A549 treated with GW870086 at 1 μM for 4 hours (cell line): Measurements from ENCODE around the gene MBD3L4. TPM values are rescaled to one million over a fixed set of nuclear protein-coding genes. Genes with fewer than 3 reads are reported as not detected.

Source experiments
- total RNA-seq: library from RNA; stranded (reverse); fragments of 200-300 nt; extraction: Qiagen RNA extraction; gene quantifications from 5 replicates; pipeline ENCODE4 v1.2.3, GENCODE V29; 2022; ENCODE audit warnings: low read depth

Gene MBD3L4
- not detected in 5 replicates for total RNA-seq

DNA sequence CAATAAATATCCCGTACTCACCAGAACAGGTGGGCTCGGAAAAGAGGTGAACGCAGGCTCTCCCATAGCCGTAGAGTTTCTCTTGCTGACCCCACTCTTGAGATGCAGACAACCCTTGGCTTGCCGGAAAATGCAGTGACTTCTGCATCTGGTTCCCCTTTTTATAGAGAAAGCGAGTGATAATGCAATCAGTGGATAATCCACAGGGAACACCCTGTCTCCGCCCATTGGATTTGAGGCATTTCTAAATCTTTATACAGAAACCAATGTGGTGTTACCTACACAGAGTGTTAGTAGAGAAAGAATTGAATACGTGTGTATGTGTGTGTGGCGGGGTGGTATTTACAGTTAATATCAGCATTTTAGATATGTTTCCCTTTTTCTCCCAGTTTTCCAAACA lies at the start of gene MBD3L4:
MBD3L4 (minus strand) TSS at position 101 of the 400 bp plus-strand sequence; CDS start at position 66, 35 bp downstream.

DNA sequence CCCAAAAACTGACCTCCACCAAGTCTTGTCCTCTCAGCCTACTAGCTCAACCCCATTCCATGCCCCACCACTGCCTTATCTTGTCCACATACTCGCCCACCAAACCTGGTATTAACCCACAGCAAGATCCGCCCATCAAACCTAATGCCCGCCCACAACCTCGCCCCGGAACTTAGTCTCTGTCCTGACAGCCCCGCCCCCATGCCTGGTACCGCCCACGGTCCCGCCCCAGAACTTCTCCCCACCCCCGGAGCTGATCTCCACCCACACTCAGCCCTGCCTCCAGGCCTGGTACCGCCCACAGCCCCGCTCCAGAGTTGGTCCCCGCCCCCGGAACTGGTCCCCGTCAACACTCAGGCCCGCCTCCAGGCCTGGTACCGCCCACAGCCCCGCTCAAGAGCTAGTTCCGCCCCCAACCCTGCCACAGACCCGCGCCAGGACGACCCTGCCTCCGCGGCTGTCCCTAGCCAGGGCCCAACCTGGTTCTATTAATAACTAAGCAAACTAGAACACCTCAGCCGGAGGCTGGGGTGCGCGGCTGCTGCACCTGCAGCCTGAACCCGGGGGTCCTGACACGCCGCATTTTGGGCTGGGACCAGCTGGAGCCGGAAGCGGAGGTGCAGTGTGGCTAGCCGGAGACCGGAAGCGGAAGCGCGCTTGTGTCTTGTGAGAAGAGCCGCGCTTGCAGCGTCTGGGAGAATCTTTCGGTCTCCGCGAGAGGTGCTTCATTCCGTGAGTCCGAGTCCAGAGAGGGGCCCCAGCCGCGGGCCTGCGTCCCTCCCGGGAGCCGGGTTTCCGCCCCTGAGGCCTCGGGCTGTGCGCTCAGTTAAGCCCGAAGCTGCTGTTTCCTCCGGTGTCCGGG lies 29.3 kb upstream of the MBD3L4 start, which contains the start of gene ZNF557:
ZNF557 (plus strand) TSS at position 662 of the 862 bp plus-strand sequence. CDS start 5,372 bp downstream, outside the sequence.

GRCh38 chr19:7058576-7058975 lies 18.6 kb upstream of the MBD3L4 start, which contains the start of gene MBD3L3:
Gene MBD3L3, minus strand, starts transcription at chr19:7058676. Its CDS starts 71 bp downstream, at chr19:7058605.

DNA sequence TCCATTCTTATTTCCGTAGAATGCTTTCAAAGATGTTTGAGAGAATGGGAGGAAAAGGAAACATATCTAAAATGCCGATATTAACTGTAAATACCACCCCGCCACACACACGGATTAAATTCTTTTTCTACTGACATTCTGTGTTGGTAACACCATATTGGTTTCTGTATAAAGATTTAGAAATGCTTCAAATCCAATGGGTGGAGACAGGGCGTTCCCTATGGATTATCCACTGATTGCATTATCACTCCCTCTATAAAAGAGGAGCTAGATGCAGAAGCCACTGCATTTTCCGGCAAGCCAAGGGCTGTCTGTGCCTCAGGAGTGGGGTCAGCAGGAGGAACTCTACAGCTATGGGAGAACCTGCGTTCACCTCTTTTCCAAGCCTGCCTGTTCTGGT lies 9.0 kb upstream of the MBD3L4 start, which contains the start of gene MBD3L2:
MBD3L2 (plus strand) TSS at position 301 of the 400 bp plus-strand sequence; CDS start at position 354, 53 bp downstream.

DNA sequence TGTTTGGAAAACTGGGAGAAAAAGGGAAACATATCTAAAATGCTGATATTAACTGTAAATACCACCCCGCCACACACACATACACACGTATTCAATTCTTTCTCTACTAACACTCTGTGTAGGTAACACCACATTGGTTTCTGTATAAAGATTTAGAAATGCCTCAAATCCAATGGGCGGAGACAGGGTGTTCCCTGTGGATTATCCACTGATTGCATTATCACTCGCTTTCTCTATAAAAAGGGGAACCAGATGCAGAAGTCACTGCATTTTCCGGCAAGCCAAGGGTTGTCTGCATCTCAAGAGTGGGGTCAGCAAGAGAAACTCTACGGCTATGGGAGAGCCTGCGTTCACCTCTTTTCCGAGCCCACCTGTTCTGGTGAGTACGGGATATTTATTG lies 9.7 kb downstream of the MBD3L4 start, which contains the start of gene MBD3L5:
MBD3L5 (plus strand) TSS at position 301 of the 400 bp plus-strand sequence; CDS start at position 335, 34 bp downstream.

DNA sequence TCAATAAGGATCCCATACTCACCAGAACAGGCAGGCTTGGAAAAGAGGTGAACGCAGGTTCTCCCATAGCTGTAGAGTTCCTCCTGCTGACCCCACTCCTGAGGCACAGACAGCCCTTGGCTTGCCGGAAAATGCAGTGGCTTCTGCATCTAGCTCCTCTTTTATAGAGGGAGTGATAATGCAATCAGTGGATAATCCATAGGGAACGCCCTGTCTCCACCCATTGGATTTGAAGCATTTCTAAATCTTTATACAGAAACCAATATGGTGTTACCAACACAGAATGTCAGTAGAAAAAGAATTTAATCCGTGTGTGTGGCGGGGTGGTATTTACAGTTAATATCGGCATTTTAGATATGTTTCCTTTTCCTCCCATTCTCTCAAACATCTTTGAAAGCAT lies 18.6 kb downstream of the MBD3L4 start, which contains the start of gene MBD3L2B:
MBD3L2B (minus strand) TSS at position 101 of the 400 bp plus-strand sequence; CDS start at position 67, 34 bp downstream.

Other genes starting within 250 kb of the MBD3L4 start
- 3.8 to 5.4 TPM (median 4.8 TPM) in 5 replicates for gene ADGRE1, start 152.6 kb downstream of the MBD3L4 start, total RNA-seq
- gene MBD3L2B, start 18.7 kb downstream of the MBD3L4 start, total RNA-seq, result 0.19 TPM in 1 of 5 replicates, not detected in the others
- not detected in 5 replicates for gene MBD3L5, start 9.6 kb downstream of the MBD3L4 start, total RNA-seq
- gene MBD3L2, start 9.1 kb upstream of the MBD3L4 start, total RNA-seq, result not detected in 5 replicates
- not detected in 5 replicates for gene MBD3L3, start 18.5 kb upstream of the MBD3L4 start, total RNA-seq
- 2.5 to 3.0 TPM (median 2.8 TPM) in 5 replicates for gene ZNF557, start 29.5 kb upstream of the MBD3L4 start, total RNA-seq